OCI-LY3 (cell line): ENCODE measurements around the gene CMSS1.

ENCODE experiments used
- CTCF ChIP-seq: fragments of 200-600, 300-600 bp; sonication (generic); IDR thresholded peaks from 2 replicates; pipeline ENCODE4 v1.5.1; 2014; ENCODE audit warnings: antibody characterized with exemption, low read length, low read depth
- EZH2phosphoT487 ChIP-seq: fragments of 200-600 bp; shearing (Covaris generic); IDR thresholded peaks from 2 replicates; pipeline ENCODE4 v1.6.1; 2018; ENCODE audit warnings: antibody characterized with exemption, mixed run types, low read depth

GRCh38 chr3:99949956-99950670, 132.5 kb downstream of the CMSS1 start:
- TF ChIP-seq CTCF (no peak), EZH2phosphoT487 (no peak)
